Neural progenitor cell (in vitro differentiated cells): ENCODE data around the gene TTC3. TPM values are rescaled to one million over a fixed set of nuclear protein-coding genes. Genes with fewer than 3 reads are reported as not detected.
A peak's percentile ranks its signal among the peaks of the same experiment; 100 is the strongest.

Source experiments
- DNase-seq: peaks from one replicate; pipeline ENCODE4 v3.0.0-alpha.2; 2016; ENCODE audit warnings: low spot score
- H2AFZ ChIP-seq: fragments of 200-600 bp; sonication (generic); replicated peaks from 2 replicates; pipeline ENCODE4 v1.6.1; 2016; ENCODE audit warnings: antibody characterized with exemption
- H3F3A ChIP-seq: fragments of 200-600 bp; sonication (generic); 2 replicates; pipeline ENCODE4 v1.6.1; 2016; ENCODE audit warnings: antibody characterized with exemption, low read depth
- H3K27ac ChIP-seq: fragments of 200-600 bp; sonication (generic); 2 replicates; pipeline ENCODE4 v1.5.1; 2016; ENCODE audit warnings: mild to moderate bottlenecking
- H3K27me3 ChIP-seq: fragments of 200-600 bp; sonication (generic); 2 replicates; pipeline ENCODE4 v1.6.1; 2016; ENCODE audit warnings: mild to moderate bottlenecking, moderate library complexity
- H3K36me3 ChIP-seq: fragments of 200-600 bp; sonication (generic); 2 replicates; pipeline ENCODE4 v1.5.1; 2016
- H3K4me1 ChIP-seq: fragments of 200-600 bp; sonication (generic); 2 replicates; pipeline ENCODE4 v1.6.1; 2016; ENCODE audit warnings: mixed run types
- H3K4me2 ChIP-seq: fragments of 200-600 bp; sonication (generic); 2 replicates; pipeline ENCODE4 v1.6.1; 2016
- H3K4me3 ChIP-seq: fragments of 200-600 bp; sonication (generic); 2 replicates; pipeline ENCODE4 v1.5.1; 2016
- H3K79me2 ChIP-seq: fragments of 200-600 bp; sonication (generic); 2 replicates; pipeline ENCODE4 v1.6.1; 2016; ENCODE audit warnings: low read depth
- H3K9ac ChIP-seq: fragments of 200-600 bp; sonication (generic); 2 replicates; pipeline ENCODE4 v1.6.1; 2016
- H3K9me3 ChIP-seq: fragments of 200-600 bp; sonication (generic); 2 replicates; pipeline ENCODE4 v1.5.1; 2016; ENCODE audit warnings: low read depth
- H4K20me1 ChIP-seq: fragments of 200-600 bp; sonication (generic); 2 replicates; pipeline ENCODE4 v1.6.1; 2016; ENCODE audit warnings: low read depth
- H3K27ac Mint-ChIP-seq: 3 replicates; pipeline ENCODE4 v1.8.0; 2021; ENCODE audit warnings: mixed read lengths
- H3K27me3 Mint-ChIP-seq: 2 replicates; pipeline ENCODE4 v1.8.0; 2022; ENCODE audit warnings: low read depth, mild to moderate bottlenecking, inconsistent platforms, moderate library complexity, mixed read lengths; ENCODE audit not compliant: insufficient read depth
- H3K36me3 Mint-ChIP-seq: 3 replicates; pipeline ENCODE4 v1.8.0; 2021; ENCODE audit warnings: mixed read lengths
- H3K4me1 Mint-ChIP-seq: 3 replicates; pipeline ENCODE4 v1.8.0; 2021; ENCODE audit warnings: mixed read lengths
- H3K4me3 Mint-ChIP-seq: 3 replicates; pipeline ENCODE4 v1.8.0; 2021; ENCODE audit warnings: mild to moderate bottlenecking, moderate library complexity, mixed read lengths
- H3K9me3 Mint-ChIP-seq: 3 replicates; pipeline ENCODE4 v1.8.0; 2020; ENCODE audit warnings: mixed read lengths
- EZH2 ChIP-seq: fragments of 200-600 bp; sonication (generic); IDR thresholded peaks from 2 replicates; pipeline ENCODE4 v1.6.1; 2017; ENCODE audit warnings: antibody characterized with exemption, mild to moderate bottlenecking, moderate library complexity
- EZH2phosphoT487 ChIP-seq: fragments of 200-600 bp; sonication (generic); IDR thresholded peaks from 2 replicates; pipeline ENCODE4 v1.6.1; 2017; ENCODE audit warnings: antibody characterized with exemption
- total RNA-seq: library from RNA; depleted of rRNA; stranded (reverse); fragments of >200 nt; gene quantifications from 2 replicates; pipeline ENCODE4 v1.2.3, GENCODE V29; 2015; ENCODE audit warnings: low replicate concordance
- TF ChIP-seq, protein P1 (sequence below): fragments of 200-600 bp; sonication (generic); IDR thresholded peaks from 2 replicates; pipeline ENCODE4 v1.5.1; 2017; ENCODE audit warnings: antibody characterized with exemption, mild to moderate bottlenecking

The TTC3 gene
- total RNA-seq, 1 donor from 2014 or later = 135 TPM

DNA sequence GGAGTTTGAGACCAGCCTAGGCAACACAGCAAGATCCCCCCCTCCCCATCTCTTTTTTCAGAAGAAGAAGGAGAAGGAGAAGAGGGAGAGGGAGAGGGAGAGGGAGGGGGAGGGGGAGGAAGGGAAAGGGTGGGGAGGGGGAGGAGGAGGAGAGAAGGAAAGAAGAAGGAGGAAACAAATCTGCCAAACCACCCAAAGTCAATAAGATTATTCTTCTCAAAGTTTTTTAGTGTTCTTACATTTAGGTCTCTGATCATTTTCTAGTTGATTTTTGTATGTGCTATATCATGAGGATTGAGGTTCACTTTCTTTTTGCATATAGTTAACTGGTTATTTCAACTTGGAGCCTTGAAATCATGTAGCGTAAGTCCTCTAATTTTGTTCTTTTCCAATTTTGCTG, 137.7 kb downstream of the TTC3 start:
- Mint-ChIP-seq H3K27me3 (peaks cover 2% of the 10 kb centered on the region), H3K36me3 (peaks cover 8% of the 10 kb centered on the region), H3K4me1 (peaks cover 7% of the 10 kb centered on the region), H3K27ac (no peak overlapping the region), H3K9me3 (peaks cover 5% of the 10 kb centered on the region), H3K4me3 (no peak overlapping the region)
- Histone ChIP-seq H3K36me3 (no peaks in the 10 kb centered on the region), H3K4me2 (no peak overlapping the region), H3K9ac (no peak overlapping the region), H3K4me3 (no peak overlapping the region), H2AFZ (no peak overlapping the region), H3K4me1 (no peaks in the 10 kb centered on the region), H3K9me3 (no peaks in the 10 kb centered on the region), H3F3A (no peaks in the 10 kb centered on the region), H3K79me2 (no peaks in the 10 kb centered on the region), H3K27me3 (no peaks in the 10 kb centered on the region), H3K27ac (no peak overlapping the region), H4K20me1 (no peaks in the 10 kb centered on the region)
- TF ChIP-seq EZH2 (no peak), EZH2phosphoT487 (no peak)
- TF ChIP-seq, protein P1, sequence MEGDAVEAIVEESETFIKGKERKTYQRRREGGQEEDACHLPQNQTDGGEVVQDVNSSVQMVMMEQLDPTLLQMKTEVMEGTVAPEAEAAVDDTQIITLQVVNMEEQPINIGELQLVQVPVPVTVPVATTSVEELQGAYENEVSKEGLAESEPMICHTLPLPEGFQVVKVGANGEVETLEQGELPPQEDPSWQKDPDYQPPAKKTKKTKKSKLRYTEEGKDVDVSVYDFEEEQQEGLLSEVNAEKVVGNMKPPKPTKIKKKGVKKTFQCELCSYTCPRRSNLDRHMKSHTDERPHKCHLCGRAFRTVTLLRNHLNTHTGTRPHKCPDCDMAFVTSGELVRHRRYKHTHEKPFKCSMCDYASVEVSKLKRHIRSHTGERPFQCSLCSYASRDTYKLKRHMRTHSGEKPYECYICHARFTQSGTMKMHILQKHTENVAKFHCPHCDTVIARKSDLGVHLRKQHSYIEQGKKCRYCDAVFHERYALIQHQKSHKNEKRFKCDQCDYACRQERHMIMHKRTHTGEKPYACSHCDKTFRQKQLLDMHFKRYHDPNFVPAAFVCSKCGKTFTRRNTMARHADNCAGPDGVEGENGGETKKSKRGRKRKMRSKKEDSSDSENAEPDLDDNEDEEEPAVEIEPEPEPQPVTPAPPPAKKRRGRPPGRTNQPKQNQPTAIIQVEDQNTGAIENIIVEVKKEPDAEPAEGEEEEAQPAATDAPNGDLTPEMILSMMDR = no peak
- DNase-seq = no peak

DNA sequence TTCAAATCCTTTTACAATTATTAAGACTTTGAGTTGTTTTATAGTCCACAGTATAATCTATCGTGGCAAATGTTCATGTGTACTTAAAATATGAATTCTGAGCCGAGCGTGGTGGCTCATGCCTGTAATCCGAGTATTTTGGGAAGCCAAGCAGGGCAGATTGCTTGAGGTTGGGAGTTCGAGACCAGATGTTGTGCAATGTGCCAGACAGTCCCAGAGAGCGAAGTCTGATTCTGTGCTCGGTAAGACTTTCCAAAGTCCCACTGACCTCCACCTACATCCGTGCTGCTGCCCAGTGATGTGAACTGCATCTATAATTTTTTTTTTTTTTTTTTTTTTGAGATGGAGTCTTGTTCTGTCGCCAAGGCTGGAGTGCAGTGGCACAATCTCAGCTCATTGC, 141.9 kb downstream of the TTC3 start:
- Mint-ChIP-seq H3K27me3 (no peaks in the 10 kb centered on the region), H3K9me3 (peaks cover 5% of the 10 kb centered on the region), H3K4me3 (no peak overlapping the region), H3K4me1 (no peaks in the 10 kb centered on the region), H3K27ac (no peak overlapping the region), H3K36me3 (peaks cover 17% of the 10 kb centered on the region)
- Histone ChIP-seq H3K4me1 (no peaks in the 10 kb centered on the region), H3K4me3 (no peak overlapping the region), H2AFZ (no peak overlapping the region), H3K36me3 (no peaks in the 10 kb centered on the region), H3K9me3 (no peaks in the 10 kb centered on the region), H3K27me3 (no peaks in the 10 kb centered on the region), H3F3A (no peaks in the 10 kb centered on the region), H4K20me1 (no peaks in the 10 kb centered on the region), H3K27ac (no peak overlapping the region), H3K4me2 (no peak overlapping the region), H3K79me2 (no peaks in the 10 kb centered on the region), H3K9ac (no peak overlapping the region)
- TF ChIP-seq EZH2phosphoT487 = no peak
- TF ChIP-seq EZH2 = no peak
- TF ChIP-seq, protein P1 = no peak
- DNase-seq = no peak

DNA sequence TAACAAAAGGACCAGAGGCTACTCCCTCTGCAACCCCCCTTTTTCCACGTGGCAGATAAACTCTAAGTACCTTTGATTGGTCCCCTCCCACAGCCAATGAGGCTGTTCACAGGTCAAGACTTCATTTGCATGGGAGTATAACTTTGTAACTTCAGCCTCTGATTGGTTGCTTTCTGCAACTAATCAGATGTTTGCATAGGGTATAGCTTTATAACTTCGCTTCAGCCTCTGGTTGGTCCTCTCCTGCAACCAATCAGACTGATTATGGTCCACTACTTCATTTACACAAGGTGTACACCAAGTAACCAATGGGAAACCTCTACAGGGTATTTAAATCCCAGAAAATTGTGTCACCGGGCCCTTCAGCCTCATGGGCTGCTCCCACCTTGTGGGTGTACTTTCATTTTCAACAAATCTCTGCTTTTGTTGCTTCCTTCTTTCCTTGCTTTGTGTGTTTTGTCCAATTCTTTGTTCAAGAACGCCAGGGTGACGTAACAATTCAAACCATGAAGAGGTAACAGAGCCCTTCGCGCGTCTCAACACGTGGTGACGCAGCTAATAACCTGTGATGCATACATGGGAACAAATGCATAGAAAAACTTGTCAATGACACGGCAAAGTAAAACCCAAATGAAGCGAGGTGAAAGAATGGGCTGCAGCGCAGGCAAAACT, 146.8 kb downstream of the TTC3 start:
- H3F3A ChIP-seq = no peaks in the 10 kb centered on the region
- no peaks in the 10 kb centered on the region for H3K9me3 ChIP-seq
- TF ChIP-seq EZH2 = no peak
- no peak for TF ChIP-seq EZH2phosphoT487
- TF ChIP-seq, protein P1 = no peak
- Mint-ChIP-seq H3K36me3 (peaks cover 38% of the 10 kb centered on the region), H3K27ac (no peak overlapping the region), H3K4me3 (peak overlapping the region; percentile 1), H3K4me1 (no peaks in the 10 kb centered on the region), H3K27me3 (no peaks in the 10 kb centered on the region), H3K9me3 (no peaks in the 10 kb centered on the region)
- no peak for DNase-seq
- no peaks in the 10 kb centered on the region for H4K20me1 ChIP-seq
- no peak overlapping the region for H2AFZ ChIP-seq
- H3K4me2 ChIP-seq = no peak overlapping the region
- H3K4me3 ChIP-seq = no peak overlapping the region
- H3K36me3 ChIP-seq = no peaks in the 10 kb centered on the region
- H3K4me1 ChIP-seq = no peaks in the 10 kb centered on the region
- H3K79me2 ChIP-seq = no peaks in the 10 kb centered on the region
- no peaks in the 10 kb centered on the region for H3K27me3 ChIP-seq
- no peak overlapping the region for H3K27ac ChIP-seq
- H3K9ac ChIP-seq = no peak overlapping the region
